Skin epidermis (tissue), 12 donors: ENCODE data around the gene LSR.
A peak's percentile ranks its signal among the peaks of the same experiment; 100 is the strongest.
"Not testable (repeated sequence)": the region's sequence is repeated elsewhere in the genome, so short reads cannot be mapped to it uniquely, and the experiment has no call there.

Experiments used
- H3K27ac ChIP-seq, 21 experiments: fragments of 200-600 bp; sonication (generic) in 11 of 21; one replicate each; pipeline ENCODE4 v1.5.0; 2020; ENCODE audit warnings: mild to moderate bottlenecking in 3 of 21, inconsistent platforms in 2 of 21, moderate library complexity in 2 of 21
- H3K4me3 ChIP-seq, 7 experiments: fragments of 200-600 bp; sonication (generic) in 2 of 7; one replicate each; pipeline ENCODE4 v1.5.0; 2020; ENCODE audit warnings: inconsistent platforms in 2 of 7, mild to moderate bottlenecking in 2 of 7, moderate library complexity in 1 of 7

The LSR gene

GRCh38 chr19:35216016-35216832 lies 32.6 kb upstream of the LSR start:
- Histone ChIP-seq H3K27ac (peak overlapping the region in 4 of 21 experiments; percentile 10 to 60 (median 42)), H3K4me3 (no peak overlapping the region)

DNA sequence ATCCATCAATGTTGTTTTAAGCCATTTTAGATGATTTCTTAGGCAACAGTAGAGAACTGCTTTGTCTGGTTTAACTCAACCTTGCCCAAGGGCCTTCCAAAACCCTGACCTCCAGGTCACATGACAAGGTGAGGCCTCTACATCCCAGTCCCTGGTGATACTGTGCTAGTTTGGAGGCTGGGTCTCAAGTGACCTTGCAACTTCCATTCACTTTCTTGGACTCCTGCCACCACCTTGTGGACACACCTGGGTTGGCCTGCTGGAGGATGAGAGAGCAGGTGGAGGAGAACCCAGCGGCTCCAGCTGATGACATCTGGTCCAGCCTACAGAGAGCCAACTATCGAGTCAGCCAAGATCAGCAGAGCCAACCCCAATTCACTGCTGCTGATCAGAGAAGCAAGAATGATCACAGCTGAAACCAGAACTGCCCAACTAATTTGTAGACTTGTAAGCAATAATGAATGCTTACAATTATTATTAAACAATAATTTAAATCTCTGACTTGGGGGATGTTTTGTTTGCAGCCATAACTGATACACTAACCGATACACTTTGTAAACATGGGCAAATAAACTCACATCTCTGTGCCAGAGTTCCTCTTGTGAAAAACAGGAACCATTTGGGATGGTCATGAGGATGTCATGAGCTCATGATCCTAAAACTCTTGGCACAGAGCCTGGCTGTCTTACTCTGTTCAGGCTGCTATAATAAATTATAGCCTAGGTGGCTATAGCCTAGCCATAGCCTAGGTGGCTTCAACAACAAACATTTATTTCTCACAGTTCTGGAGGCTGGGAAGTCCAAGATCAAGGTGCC lies 31.8 kb upstream of the LSR start:
- Histone ChIP-seq H3K4me3 (no peak overlapping the region), H3K27ac (peak overlapping the region in 6 of 21 experiments; percentile 10 to 60 (median 40))

GRCh38 chr19:35217649-35217990 lies 31.2 kb upstream of the LSR start:
- H3K27ac ChIP-seq: peak overlapping the region in 4 of 21 experiments; percentile 3 to 58 (median 40)
- H3K4me3 ChIP-seq: no peak overlapping the region

- no peak overlapping the region for H3K27ac ChIP-seq
- no peak overlapping the region for H3K4me3 ChIP-seq
These were observed 29.8 kb upstream of the LSR start for GRCh38 chr19:35219008-35219407.

GRCh38 chr19:35220315-35220921 lies 28.4 kb upstream of the LSR start:
- H3K4me3 ChIP-seq: no peak overlapping the region
- H3K27ac ChIP-seq: no peak overlapping the region

GRCh38 chr19:35220973-35221590 lies 27.7 kb upstream of the LSR start:
- H3K27ac ChIP-seq, H3K4me3 ChIP-seq: not testable (repeated sequence)

DNA sequence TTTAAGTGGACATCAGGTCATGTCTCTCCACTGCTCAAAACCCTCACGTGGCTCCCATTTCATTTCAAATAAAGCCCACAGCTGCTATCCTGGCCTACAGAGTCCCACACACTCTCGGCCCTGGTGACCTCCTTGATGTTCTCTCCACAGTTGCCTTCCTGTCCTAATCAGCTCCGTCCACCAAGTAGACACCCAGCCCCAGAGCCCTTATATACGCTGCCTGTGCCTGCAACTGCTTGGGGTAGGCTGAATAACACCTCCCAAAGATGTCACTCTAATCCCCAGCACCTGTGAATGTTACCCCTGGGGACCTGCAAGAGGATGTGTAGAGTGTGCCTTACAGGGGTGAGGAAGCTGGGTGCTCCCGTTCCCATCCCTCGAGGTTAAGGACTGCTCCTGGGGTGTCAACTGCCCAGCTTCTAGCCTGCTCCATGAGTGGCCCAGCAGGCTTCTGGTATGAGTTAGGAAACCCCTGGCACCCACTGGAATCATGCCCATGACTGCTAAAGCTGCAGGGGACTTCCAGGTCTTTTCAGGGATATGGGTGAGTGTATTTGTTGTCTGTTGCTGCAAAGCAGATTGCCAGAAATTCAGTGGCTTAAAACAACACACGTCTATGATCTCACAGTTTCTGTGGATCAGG lies 26.3 kb upstream of the LSR start:
- Histone ChIP-seq H3K4me3 (no peak overlapping the region), H3K27ac (no peak overlapping the region)

DNA sequence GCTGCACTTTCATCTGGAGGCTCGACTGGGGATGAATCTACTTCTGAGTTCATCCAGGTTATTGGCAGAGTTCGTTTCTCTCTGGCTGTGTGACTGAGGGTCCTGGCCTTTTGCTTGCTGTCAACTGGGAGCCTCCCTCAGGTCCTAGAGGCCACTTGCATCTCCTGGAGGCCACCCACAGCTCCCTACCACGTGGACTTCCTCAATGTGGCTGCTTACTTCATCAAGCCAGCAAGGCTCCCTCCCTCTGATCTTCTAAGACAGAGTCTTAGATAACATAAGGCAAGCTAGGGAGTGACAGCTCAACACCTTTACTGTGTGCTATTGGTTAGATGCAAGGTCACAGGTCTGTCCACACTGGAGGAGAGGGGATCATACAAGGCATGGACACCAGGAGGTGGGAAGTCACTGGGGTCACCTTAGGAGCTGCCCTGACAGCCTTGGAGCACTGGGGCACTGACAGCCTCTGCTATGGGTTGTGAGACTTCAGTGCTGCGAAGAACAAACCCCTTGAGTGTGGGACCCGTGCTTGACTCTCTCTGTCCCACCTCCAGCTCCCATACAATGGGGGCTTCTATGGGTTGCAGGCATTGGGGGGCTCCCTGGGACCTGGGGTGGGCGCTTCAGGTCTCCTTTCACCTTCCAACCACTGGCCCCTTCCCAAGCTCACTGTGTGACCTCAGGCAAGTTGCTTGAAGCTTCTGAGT lies 25.6 kb upstream of the LSR start:
- no peak overlapping the region for H3K4me3 ChIP-seq
- H3K27ac ChIP-seq: peak overlapping the region in 1 of 21 experiments; percentile 19

GRCh38 chr19:35223862-35224505 lies 24.8 kb upstream of the LSR start:
- H3K4me3 ChIP-seq: no peak overlapping the region
- H3K27ac ChIP-seq: peak overlapping the region in 2 of 21 experiments; percentile 13 to 19

DNA sequence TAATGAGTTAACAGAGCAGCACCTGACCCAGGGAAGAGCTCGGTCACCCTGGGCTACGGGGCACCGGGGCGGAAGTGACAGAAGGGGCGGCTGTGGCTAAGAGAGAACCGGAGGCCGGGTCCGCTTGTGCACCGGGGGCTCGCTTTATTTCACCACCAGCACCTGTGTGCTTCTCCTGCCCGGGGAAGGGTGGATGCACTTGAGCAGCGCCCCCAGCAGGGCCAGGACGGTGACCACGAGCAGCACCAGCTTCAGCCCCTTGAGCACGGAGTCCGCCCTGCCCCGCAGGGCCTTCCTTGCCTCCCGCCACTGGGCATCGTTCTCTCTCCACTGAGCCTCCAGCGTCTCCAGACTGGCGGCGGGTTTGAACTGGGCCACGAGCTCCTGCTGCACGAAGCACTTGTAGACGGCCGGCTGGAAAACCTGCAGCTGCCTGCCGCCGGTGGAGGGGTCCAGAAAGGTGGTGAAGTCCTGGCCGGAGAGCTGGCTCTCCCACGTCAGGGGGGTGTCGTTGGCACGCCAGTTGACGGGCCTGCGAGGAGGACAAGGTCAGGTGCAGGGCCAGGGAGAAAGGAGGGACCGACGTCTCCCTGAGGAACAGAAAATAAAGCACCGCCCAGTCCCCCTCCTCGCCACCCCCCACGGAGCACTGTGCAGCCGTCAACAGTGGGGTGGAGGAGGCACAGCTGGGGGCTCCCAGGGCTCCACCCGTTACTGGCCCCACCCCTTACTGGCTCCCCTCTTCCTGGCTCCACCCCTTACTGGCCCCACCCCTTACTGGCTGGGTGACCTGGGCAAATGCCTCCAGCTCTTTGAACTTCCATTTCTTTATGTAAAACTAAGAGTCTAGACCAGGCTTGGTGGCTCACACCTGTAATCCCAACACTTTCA lies 23.9 kb upstream of the LSR start:
- no peak overlapping the region for H3K27ac ChIP-seq
- H3K4me3 ChIP-seq: no peak overlapping the region

GRCh38 chr19:35225951-35226350 lies 22.9 kb upstream of the LSR start:
- no peak overlapping the region for H3K4me3 ChIP-seq
- H3K27ac ChIP-seq: no peak overlapping the region

GRCh38 chr19:35226748-35227147 lies 22.1 kb upstream of the LSR start:
- H3K27ac ChIP-seq: no peak overlapping the region

DNA sequence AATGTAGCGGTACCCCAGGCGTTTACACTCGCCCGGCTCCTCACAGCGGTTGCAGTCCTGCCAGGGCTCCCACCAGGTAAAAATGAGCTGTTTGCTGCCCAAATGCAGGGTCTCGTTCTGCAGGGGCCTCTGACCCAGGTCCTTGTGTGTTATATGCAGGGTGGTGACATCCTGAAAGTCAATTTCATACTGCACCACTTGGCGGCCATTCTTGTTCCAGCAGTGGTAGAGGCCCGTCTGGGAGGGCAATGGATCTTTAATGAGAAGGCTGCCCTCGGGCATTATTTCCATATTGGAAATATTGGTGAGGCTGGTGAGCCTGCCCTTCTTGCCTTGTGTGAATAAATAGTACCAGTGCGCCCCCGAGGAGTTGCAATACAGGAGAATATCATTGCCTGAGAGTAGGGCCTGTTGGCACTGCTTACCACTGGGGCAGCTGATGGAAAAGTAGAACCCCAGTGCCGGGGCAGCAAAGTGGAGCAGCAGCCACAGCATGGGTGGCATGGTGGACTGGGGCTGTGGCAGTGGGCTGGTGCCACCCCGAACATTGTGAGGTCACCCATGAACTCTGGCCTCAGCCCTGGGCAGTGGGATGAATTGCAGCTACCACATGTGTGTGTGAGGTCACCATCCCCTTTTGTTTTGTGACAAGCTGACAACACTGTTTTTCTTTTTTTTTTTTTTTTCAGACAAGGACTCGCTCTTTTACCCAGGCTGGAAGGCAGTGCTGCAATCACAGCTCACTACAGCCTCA lies 20.4 kb upstream of the LSR start, which contains the start of gene FAM187B:
Gene FAM187B (minus strand): TSS at position 563 of the 754 bp plus-strand sequence. CDS start 59 bp downstream, at position 504.
- Histone ChIP-seq H3K27ac (no peak within 1 kb of the TSS), H3K4me3 (no peak within 1 kb of the TSS)

More at GRCh38 chr19:35226748-35227147, 22.1 kb upstream of the LSR start:
- no peak overlapping the region for H3K4me3 ChIP-seq

DNA sequence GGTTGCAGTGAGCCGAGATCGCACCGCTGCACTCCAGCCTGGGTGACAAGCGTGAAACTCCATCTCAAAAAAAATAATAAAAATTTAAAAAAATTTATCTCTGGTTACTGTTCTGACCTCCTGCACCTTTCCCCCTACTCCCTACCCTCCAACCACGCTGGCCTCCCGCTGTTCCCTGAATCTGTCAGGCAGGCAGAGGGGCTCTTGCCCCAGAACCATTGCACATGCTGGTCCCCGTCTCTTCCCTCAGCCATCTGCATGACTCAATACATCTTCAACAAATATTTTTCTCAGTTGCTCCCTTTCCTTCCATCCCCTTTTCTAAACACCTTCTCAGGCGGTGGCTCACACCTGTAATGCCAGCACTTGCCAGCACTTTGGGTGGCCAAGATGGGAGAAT lies 19.2 kb upstream of the LSR start:
- no peak overlapping the region for H3K4me3 ChIP-seq
- no peak overlapping the region for H3K27ac ChIP-seq

- no peak overlapping the region for H3K4me3 ChIP-seq
- no peak overlapping the region for H3K27ac ChIP-seq
These were observed 16.7 kb upstream of the LSR start for GRCh38 chr19:35231956-35232645.

DNA sequence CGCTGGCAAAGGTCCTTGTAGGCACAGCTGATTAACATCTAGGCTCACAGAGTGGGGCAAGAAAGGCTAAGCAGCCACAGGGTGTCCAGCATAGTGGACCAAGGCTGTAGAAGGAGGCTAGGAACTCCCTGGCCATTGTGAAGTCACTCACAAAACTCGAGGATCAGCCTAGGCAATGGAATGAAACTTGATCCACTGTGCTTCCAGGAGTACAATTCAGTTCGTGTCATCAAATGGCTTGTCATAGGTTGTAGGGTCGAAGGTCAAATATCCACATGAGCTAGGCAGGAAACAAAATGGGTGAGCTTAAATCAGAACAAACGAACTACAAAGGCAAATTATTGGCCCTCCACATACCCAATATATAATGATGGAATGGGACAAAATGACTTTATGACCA lies 15.9 kb upstream of the LSR start:
- no peak overlapping the region for H3K27ac ChIP-seq
- H3K4me3 ChIP-seq: no peak overlapping the region
